HepG2 (cell line): Measurements from ENCODE around the gene HOXA13. TPM values are rescaled to one million over a fixed set of nuclear protein-coding genes. Genes with fewer than 3 reads are reported as not detected.

Experiments used
- HNRNPH1 ChIP-seq: fragments of 200-400 bp; formaldehyde crosslinking; optimal IDR thresholded peaks from 2 replicates; pipeline ENCODE3; 2017; ENCODE audit warnings: mild to moderate bottlenecking, low read depth, low read length
- KDM3A ChIP-seq: IDR thresholded peaks from 2 replicates; pipeline ENCODE4 v1.6.1; 2018; ENCODE audit warnings: low read depth, missing compliant biosample characterization
- KLF9 ChIP-seq: IDR thresholded peaks from 2 replicates; pipeline ENCODE4 v1.6.1; 2016; ENCODE audit warnings: low read depth
- NR2F2 ChIP-seq: IDR thresholded peaks from 2 replicates; pipeline ENCODE4 v1.6.1; 2012; ENCODE audit warnings: low read depth, inconsistent platforms, borderline replicate concordance
- NR2F6 ChIP-seq, 2 experiments: IDR thresholded peaks; 2 replicates each; pipeline ENCODE4 v1.6.1; 2016; ENCODE audit warnings: antibody characterized with exemption in 1 of 2, mild to moderate bottlenecking in 1 of 2
- SNAPC4 ChIP-seq: sonication (generic); formaldehyde crosslinking; IDR thresholded peaks from 2 replicates; pipeline ENCODE4 v1.4.0; 2020; ENCODE audit warnings: mild to moderate bottlenecking, missing genetic modification reagents
- SP4 ChIP-seq: sonication (generic); formaldehyde crosslinking; IDR thresholded peaks from 2 replicates; pipeline ENCODE4 v1.8.1; 2023; ENCODE audit warnings: mild to moderate bottlenecking, missing genetic modification reagents
- STAT6 ChIP-seq: sonication (generic); formaldehyde crosslinking; IDR thresholded peaks from 2 replicates; pipeline ENCODE4 v1.4.0; 2020; ENCODE audit warnings: missing genetic modification reagents, mild to moderate bottlenecking, borderline replicate concordance
- TFAP4 ChIP-seq: sonication (generic); IDR thresholded peaks from 2 replicates; pipeline ENCODE4 v1.6.1; 2016; ENCODE audit warnings: low read depth, borderline replicate concordance
- TFDP2 ChIP-seq: sonication (generic); formaldehyde crosslinking; IDR thresholded peaks from 2 replicates; pipeline ENCODE4 v1.4.0; 2020; ENCODE audit warnings: missing genetic modification reagents
- ZHX1 ChIP-seq: sonication (generic); formaldehyde crosslinking; IDR thresholded peaks from 2 replicates; pipeline ENCODE4 v1.8.1; 2022; ENCODE audit warnings: low read depth, mild to moderate bottlenecking, missing genetic modification reagents
- ZNF10 ChIP-seq: sonication (generic); formaldehyde crosslinking; IDR thresholded peaks from 2 replicates; pipeline ENCODE4 v1.4.0; 2020; ENCODE audit warnings: mild to moderate bottlenecking, low read depth, missing genetic modification reagents, borderline replicate concordance
- ZNF572 ChIP-seq: sonication (generic); formaldehyde crosslinking; IDR thresholded peaks from 2 replicates; pipeline ENCODE4 v1.5.1; 2020; ENCODE audit warnings: mild to moderate bottlenecking, missing genetic modification reagents
- ZNF616 ChIP-seq: sonication (generic); formaldehyde crosslinking; IDR thresholded peaks from 2 replicates; pipeline ENCODE4 v1.5.0; 2020; ENCODE audit warnings: low read depth, mild to moderate bottlenecking, missing genetic modification reagents
- ZNF746 ChIP-seq: sonication (generic); formaldehyde crosslinking; IDR thresholded peaks from 2 replicates; pipeline ENCODE4 v1.8.0; 2022; ENCODE audit warnings: mild to moderate bottlenecking, missing genetic modification reagents
- polyA plus RNA-seq, 8 experiments: library from polyadenylated mRNA; depleted of rRNA in 3 of 8; stranded (reverse) in 7 of 8; unstranded in 1 of 8; fragments of >200 nt; fragmentation: Illumina TruSeq in 4 of 8; extraction: Trizol in 4 of 8; gene quantifications; 2 replicates each; pipeline versions ENCODE4 v1.2.1 to v1.2.3, GENCODE V29; 2011 to 2016; ENCODE audit warnings: low read depth in 4 of 8, missing spikeins in 1 of 8, mixed read lengths in 1 of 8; ENCODE audit not compliant: insufficient read depth in 1 of 8
- total RNA-seq, 5 experiments: library from RNA; depleted of rRNA; stranded (reverse); fragments of >200 nt; fragmentation: Illumina TruSeq; extraction: Trizol; gene quantifications; 2 replicates each; pipeline ENCODE4 v1.2.3, GENCODE V29; 2016; ENCODE audit warnings: low read depth in 1 of 5

HOXA13 gene
- total and polyA plus RNA-seq, 2 of the 13 experiments (the other 11 are each of a cell fraction or from before 2014, with no cell fraction given), result 0.01 to 0.04 TPM

- TF ChIP-seq SNAPC4 (CRISPR knock-in tag), result 0 out of 2 replicates have a peak, but pooled peaks have one; percentile 61
- TF ChIP-seq NR2F6 (IDR thresholded peaks at IDR 0.05), result no peak
- peak; percentile 33; the same call in 1 of the 2 replicates for TF ChIP-seq NR2F6 (CRISPR knock-in tag; IDR thresholded peaks at IDR 0.05)
- no peak for TF ChIP-seq STAT6 (CRISPR knock-in tag)
- TF ChIP-seq ZNF10, result no peak
- 0 out of 2 replicates have a peak, but pooled peaks have one; percentile 39 for TF ChIP-seq ZHX1 (CRISPR knock-in tag)
- peak; percentile 21; the same call in 1 of the 2 replicates for TF ChIP-seq TFAP4
- TF ChIP-seq ZNF746 (CRISPR knock-in tag), result 0 out of 2 replicates have a peak, but pooled peaks have one; percentile 34
- peak; percentile 90; the same call in 1 of the 2 replicates for TF ChIP-seq KDM3A (CRISPR knock-in tag)
- no peak for TF ChIP-seq HNRNPH1
- no peak for TF ChIP-seq ZNF572 (CRISPR knock-in tag)
- no peak for TF ChIP-seq ZNF616 (CRISPR knock-in tag)
- TF ChIP-seq TFDP2, result peak; percentile 71; the same call in 1 of the 2 replicates
- no peak for TF ChIP-seq SP4
- no peak for TF ChIP-seq NR2F2
- TF ChIP-seq KLF9 (CRISPR knock-in tag), result no peak
Measured at GRCh38 chr7:27160546-27161213, 39.2 kb downstream of the HOXA13 start (continued).
